Measurements from ENCODE around the gene TET3.
A peak's percentile ranks its signal among the peaks of the same experiment; 100 is the strongest.

TET3 gene

DNA sequence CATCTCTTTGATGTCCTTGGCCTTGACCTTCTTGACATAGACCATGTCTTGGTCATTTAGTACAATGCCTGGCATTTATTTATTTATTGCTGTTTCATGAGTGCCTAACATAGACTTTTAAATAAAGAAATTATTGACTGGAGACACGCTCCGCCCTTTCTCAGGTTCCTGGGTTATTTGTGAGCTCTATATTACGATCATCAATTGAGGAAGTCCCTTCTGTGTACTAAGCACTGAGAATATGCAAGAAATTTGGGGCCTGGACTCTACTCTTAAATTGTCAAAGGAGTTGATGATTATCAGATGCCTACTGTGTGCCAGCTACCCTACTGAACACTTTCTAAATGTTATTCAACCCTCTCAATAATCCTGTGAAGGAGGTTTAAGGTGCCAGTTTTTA, 19.7 kb upstream of the TET3 start:
- DNase-seq = no peak

DNA sequence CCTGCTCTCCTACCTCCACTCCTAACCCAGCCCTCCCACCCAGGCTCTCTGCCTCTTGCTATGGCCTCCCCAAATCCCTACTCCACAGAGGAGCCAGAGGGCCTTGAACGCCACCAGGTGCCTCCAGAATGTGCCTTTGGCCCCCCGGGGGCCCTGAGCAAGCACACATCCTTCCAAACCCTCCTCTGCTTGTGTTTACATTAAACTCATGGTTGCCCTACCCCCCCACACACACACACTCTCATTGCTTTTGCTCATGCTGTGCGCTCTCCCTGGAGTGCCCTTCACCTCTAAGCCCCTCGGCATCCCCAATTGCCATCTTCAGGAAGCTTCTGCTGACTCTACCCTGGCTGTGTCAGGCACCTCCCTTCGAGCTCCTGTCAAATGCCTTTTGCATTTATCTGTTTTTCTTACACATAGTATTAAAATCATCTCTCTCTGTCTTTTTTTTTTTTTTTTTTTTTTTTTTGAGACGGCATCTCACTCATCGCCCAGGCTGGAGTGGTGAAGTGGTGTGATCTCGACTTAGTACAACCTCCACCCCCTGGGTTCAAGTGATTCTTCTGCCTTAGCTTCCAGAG, 16.3 kb upstream of the TET3 start:
- DNase-seq = no peak

DNA sequence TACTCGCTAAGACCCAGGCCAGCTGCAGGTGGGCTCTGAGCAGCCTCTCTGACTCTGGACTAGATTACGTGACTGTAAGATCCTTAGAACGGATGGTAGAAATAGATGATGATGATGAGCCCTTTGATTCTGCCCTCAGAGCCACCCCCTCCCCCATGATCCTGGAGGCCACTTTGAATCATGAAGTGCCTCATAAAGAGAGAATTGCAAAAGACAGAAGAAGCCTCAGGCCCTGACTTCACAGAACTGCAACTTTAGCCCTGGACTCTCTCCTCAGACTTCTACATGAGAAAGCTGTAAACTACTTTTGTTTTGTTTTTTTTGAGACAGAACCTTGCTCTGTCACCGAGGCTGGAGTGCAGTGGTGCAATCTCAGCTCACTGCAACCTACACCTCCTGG, 15.4 kb upstream of the TET3 start:
- no peak for DNase-seq

DNA sequence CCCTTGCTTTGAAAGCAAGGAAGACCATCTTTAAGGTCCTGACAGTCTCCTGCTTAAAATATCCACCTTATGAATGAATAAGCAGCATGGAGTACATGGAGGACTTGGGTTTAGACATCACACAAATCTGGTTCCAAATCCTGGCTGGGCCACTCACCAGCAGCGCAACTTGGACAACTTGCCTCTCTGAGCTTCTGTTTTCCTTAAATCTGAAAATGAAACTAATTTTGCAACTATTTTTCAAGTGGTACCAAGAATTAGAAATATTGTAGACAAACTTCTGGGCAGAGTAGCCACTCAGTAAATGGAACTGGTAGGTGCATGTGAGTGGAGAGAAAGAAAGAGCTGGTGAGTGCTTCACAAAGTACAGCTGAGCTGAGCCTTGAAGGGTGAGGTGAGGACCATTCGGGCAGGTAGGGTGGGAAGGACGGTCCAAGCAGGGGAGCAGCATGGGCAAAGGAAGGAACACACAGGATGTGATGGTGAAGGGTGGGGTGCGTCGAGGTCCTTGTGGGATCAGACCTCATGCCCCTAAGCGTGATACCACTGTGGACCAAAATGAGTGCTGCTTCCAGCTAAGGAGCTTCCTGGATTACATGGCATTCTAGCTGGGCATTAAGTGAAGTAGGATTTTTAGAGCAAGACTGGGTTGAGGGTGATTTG, 14.4 kb upstream of the TET3 start:
- DNase-seq = no peak

DNA sequence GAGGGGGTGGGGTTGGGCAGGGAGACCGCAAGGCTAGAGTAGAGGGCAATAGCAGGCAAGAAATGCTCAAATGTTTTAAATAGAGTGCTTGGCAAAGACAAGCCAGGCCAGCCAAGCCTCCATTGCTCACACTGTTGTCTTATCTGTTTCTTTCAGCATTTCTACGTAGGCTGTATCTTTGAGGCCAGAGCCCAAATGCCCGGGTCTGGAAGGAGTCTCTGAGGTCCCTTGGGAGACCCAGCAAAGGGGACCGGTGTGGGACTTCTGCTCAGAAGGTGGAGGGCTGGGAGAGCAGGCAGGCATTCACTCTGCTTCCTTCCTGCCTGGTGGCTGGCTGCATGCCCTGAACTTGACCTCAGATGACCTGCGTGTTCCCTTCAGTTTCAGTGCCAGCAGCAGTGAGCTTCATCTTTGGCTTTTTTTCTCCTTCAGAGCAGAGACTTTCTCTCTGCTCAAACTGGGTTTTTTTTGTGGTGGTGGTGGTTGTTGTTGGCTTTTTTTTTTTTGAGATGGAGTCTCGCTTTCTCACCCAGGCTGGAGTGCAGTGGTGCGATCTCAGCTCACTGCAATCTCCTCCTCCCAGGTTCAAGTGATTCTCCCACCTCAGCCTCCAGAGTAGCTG, 13.7 kb upstream of the TET3 start:
- DNase-seq = no peak

DNA sequence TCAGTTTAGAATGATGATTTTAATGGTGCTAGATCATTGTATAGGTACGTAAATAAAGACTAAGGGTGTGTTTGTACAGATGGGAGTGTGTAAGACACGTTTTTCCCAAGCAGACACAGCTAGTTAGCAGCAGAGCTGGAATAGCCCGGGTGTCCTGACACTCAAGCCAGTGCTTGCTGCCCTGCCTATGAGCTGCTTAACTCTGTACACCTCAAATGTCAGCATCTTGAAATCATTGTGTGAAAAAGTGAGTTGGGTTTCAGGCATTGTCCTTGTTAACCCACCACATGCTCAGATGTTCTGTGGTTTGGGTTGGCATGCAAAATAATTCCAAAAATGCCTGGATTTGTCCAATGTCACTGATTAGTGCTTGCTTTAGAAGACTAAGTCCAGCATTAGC, 13.0 kb upstream of the TET3 start:
- DNase-seq = no peak

DNA sequence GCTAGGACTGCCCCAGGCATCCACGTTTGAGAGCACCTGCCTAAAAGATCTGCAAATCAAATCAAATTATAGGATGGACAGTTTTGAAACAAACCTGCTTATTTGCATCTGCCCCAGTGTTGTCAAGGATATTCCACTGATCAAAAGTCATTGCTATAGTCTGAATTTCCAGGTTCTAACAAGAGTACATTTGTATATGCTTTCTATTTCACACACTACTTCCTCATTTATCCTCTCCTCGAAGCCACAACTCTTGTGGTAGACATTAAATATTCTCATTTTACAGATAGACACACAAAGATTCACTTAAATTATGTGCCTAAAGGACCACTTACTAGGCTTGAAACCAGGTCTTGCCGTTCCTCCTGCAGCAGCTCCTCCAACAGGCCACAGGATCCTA, 11.9 kb upstream of the TET3 start:
- peak; percentile 64 for DNase-seq

DNA sequence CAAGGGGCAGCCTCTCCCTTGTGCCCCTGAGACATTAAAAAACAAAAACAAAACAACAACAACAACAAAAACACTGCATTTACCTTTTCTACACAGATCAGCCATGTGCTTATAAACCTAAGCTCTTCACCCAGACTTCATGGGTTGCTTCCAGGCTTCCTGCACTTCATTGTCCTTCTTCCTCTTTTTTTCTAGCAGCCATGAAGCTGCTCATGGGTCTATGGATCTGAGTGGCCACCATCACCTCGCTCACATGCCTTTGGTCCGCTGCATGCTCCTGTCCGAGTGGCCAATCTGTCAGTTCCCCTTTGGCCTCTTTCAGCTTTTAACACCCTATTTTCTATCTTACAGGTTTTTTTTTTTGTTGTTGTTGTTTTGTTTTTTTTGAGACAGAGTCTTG, 9.0 kb upstream of the TET3 start:
- no peak for DNase-seq

DNA sequence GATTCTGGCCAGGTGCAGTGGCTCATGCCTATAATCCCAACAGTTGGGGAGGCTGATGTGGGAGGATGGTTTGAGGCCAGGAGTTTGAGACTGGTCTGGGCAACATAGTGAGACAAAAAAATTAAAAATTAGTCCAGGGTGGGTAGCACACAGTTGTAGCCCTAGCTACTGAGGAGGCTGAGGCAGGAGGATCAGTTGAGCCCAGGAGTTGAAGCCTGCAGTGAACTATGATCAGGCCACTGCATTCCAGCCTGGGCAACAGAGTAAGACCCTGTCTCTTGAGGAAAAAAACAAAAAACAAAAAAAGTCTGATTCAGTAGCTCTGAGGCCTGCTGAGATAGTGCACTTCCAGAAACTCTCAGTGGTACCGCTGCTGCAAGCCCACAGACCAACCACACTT, 7.9 kb upstream of the TET3 start:
- no peak for DNase-seq

DNA sequence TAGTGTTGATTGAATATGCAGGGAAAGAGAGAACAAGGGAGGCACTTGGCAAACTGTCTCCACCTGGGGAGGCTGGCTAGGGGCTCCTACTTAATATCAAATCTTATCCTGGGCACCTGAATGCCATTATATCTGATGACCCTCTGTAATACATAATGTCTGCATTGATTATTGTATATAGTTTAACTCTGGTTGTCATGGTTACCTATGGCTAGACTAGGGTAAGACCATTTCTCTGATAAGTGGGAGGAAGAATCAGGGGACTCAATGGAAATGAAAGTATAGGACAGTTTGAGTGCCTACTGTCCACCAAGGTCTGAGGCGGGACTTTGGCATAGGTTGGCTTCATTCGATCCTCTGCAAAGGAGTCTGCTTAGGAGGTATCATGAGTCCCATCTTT, 7.2 kb upstream of the TET3 start:
- DNase-seq = no peak

DNA sequence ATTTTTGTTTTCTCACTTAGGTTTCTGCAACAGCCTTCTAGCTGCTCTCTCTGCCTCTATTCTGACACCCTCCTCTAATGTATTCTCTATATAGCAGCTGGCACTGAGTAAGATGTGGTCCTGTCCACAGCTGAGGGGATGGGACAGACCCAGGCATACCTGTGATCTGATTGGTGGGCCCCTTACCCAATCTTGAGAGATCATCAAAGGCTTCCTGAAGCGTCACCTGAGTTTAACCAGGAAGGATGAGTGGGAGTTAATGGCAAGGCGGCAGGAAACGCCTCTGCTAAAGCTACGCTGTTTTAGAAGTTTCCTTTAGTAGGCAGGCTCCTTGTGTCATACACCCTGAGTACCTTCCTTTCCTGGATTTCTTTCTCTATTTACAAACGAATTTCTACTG, 5.7 kb upstream of the TET3 start:
- no peak for DNase-seq

DNA sequence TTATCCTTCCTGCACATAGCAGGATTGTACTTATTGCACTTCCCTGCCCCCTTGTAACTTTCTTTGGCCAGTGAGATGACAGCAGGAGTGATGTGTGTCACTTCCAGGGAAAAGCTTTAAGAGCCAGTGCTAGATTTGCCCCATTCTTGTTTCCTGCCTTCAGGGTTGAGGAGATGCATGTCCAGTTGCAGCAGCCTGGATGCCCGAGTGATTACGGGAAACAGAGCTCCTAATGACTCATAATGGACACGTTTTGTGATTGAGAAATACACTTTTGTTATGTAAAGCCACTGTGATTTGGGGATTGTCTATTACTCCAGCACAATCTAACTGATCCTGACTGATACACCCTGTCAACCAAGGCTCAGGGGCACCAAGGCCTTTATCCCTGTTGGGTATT, 5.0 kb upstream of the TET3 start:
- DNase-seq = no peak

DNA sequence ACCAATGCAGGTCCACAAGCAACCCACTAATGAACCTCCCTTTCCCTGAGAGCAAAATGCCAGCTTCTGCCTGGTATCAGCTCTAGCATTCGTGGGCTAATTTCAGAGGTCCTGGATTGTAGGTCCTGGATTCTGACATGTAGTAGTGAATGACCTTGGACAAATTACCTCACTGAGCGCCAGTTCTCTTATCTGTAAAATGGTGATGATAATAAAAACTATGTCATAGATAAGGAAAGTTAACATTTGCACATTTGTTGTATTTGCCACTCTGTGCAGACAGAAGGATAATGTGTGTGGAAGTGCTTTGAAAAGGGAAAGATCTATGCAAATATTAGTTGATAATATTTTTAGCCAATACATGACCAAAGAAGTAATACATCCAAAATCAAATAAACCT, 4.1 kb upstream of the TET3 start:
- no peak for DNase-seq

DNA sequence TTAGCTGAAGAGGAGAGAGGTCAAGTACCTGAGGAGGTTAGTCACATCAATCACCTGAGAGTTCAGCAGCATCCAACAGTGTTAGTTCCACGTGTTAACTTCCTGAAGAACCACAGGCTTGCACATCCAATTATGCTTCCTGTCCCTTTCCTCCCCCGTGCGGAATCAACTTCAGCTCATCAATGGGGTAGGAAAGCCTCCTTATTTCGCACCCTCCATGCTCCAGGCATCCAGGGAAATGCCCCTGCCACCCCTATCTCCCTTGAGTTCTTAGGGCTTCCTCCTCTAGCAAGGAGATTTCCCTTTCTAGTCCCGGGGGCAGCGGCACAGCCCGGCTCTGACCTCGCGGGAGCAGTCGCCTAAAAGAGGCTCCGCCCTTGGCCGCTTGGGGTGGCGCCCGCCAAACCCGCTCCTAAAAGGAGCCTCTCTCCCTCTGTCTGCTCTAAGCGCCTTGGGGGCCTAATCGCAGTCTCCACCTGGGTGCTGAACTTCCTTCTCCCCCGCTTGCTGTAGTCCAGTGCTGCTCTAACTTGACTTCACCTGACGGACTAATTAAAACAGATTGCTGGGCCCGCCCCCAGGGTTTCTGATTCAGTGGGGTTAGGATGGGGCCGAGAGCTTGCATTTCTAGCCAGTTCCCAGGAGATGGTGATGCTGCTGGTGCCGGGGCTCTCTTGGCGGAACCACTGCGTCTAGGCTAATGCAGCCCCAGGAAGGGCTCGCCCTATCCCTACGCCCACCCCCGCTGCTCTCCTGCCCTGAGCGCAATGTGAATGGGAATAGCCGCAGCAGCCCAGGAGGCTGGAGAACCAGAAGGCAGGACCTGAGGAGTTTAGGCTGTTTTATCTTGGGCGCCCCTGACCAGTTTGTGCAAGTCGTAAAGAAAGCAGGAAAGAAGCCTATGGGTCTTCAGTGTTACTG, 3.4 kb upstream of the TET3 start:
- DNase-seq = peak; percentile 42

DNA sequence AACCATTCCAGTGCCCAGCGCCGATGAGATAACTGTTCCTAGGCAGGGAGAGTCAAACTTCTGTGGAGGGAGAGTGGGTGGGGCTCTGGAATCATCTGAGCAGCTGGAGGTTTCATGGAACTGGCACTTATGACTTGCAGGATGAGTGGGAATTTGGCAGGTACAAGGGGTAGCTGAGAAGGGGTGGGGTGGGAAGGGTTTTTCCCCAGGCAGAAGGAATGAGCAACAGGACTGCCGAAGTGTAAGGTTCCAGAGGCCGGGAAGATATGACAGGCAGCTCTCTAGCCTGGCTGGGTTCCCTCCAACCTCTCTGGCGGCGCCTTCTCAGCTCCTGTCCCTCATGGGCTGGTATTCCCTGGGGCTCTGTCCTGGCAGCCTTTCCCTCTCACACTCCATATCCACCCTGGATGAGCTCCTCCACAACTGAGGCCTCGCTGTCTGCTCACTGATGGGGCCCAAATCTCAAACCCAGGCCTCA, 2.5 kb upstream of the TET3 start:
- no peak for DNase-seq

DNA sequence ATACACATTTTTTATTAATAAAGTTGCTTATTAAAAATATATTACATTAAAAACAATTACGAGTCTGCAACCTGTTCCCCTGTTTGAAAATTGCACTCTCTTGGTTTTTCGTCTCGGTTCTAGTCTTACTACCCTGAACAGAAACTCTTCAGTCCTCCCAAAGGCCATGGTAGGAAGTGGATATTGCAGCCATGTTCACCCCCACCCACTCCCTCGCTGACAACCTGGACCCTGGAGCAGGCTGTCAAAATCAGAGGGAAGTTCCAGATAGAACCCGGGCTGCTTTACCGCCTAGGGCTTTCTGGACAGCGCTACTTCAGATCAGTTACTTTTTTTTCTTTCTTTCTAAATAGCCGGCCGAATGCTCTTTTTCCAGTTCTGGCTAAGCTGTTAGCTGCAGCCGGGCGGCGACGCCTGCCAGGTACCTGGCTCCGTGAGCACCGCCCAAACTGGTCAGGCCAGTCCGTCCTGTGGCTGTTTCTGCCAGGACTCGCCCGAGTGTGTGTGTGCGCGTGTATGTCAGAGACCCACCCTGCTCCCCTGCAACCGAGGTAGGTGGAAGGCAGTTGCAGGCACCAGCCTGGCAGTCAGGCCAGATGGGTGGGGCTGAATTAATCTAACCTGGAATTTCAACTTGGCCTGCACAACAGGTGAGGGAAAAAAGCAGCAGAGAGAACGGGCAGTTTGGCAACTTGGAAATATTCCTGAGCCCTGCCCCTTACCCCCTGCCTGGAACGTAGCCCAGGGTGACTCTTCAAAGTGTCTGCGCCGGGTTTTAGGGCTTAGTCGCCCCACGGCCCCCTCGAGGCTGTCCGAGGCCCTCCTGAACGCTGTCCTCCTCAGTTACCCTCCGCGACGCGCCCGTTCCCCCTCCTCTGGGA, 1.1 kb upstream of the TET3 start:
- DNase-seq = peak; percentile 95

DNA sequence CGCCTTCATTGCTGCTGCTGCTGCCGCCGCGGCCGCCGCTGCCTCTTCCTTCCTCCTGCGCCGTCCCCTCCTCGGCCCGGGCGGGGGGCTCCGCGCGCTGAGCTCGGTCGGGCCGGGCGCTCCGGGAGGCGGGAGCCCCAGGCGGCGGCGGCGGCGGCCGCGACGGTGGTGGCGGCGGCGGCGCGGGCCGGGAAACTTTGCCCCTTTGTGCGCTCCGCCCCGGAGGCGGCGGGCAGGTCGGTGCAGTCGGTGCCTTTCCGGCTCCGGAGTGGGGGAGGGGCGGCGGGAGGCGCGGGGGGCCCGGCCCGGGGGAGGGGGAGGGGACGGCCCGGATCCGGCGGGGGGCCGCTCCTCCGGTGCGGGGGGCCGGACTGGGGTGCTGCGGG, 205 bp downstream of the TET3 start:
- DNase-seq = peak; percentile 17

DNA sequence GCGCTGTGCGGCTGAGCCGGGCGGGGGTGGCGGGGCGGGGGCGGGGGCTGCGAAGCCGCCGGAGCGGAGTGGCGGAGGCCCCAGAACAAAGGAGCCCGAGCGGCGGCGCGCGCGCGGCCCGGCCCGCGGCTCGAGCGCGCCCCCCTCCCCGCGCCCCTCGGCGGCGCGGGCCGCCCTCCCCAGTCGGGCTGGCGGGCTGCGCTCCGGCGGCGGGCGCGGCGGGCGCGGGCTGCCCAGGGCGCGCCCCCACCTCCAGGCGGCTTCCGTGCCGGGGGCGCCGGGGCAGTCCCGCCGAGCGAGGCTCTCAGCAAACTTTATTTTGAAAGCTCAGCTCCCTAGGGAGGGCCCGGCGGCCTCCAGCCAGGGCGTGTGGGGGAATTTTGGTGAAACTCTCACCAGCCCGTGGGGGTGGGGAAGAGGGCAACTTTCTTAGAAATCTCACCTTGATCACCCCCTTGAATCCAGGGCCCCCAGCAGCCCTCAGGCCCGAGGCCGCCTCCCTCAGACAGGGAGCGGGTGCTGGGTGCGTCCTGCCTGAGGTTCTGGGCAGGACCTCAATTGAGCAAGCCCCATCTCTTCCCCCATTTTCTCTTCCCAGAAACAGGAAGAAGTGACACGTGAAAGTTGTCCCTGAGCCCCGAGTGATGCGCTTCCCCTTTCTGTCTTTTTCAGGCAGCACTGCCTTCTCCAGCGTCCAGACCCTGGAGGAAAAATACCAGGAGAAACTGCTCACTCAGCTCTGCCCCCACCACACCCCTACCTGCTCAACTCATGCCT, 786 bp downstream of the TET3 start:
- DNase-seq = no peak

DNA sequence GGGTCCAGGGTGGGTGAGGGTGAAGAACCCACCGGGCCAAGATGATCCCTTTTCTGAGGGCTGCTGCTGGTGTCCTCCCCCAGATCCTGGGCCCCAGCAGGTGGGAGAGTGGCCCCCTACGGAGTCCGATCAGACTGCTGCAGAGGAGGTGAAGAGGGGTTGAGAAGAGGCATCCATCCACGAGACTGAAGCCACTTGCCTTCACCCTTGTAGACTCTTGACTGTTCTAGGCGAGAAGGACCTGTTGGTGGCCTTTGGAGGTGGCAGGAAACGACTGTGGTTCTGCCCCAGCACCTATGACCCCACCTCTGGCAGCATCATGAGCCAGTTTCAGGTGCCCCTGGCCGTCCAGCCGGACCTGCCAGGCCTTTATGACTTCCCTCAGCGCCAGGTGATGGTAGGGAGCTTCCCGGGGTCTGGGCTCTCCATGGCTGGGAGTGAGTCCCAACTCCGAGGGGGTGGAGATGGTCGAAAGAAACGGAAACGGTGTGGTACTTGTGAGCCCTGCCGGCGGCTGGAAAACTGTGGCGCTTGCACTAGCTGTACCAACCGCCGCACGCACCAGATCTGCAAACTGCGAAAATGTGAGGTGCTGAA, 1.5 kb downstream of the TET3 start:
- DNase-seq = no peak

DNA sequence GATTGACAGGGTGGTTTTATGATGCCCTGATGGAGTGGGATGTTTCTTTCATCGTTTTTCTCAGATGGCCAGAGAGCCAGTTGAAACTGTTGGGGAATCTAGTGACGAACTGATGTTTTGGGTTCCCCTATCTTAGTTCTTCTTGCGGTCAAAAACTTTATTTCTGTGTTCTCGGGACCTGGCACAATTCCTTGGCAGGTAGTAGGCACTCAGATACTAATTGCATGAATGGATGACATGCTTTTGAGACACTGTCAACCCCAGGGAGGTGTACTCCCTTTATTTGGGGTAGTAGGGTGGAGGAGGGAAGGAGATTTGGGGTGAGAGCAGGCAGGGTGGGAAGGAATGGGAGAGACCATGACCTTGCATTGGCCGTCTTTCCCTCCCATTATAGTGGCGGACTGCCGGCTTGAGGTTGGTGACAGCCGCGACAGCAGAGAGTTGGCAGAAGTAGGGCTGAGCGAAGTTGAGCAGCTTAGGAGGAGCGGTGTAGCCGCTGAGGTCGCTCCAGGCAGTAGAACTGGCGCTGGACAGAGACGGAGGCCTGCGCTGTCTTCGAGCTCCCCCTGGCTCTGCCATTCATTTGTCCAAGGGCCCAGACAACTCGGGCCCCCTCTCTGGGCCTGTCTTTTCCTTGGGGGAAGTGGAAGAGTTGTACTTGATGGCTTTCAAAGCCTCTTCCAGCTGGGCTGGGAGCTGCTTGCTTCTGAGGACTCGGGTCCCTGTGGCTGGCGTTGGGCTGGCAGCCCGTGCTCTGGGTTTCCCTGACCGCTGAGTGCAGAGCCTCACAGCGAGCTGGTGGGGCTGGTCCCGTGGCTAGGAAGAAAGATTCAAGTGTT, 2.6 kb downstream of the TET3 start:
- no peak for DNase-seq

All from NCI-H526 treated with DMSO at 0.1 percent for 48 hours (cell line).